HG02943 (cell line): ENCODE measurements around the gene SPAAR.
"Not testable (repeated sequence)": the region's sequence is repeated elsewhere in the genome, so short reads cannot be mapped to it uniquely, and the experiment has no call there.

ENCODE experiments used
- ATAC-seq: cut with Tn5 transposase; IDR thresholded peaks from one replicate; pipeline ENCODE4 v1.9.1; 2021; ENCODE audit warnings: mild to moderate bottlenecking, low read depth, moderate library complexity; ENCODE audit not compliant: unreplicated experiment

SPAAR gene, protein sequence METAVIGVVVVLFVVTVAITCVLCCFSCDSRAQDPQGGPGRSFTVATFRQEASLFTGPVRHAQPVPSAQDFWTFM

DNA sequence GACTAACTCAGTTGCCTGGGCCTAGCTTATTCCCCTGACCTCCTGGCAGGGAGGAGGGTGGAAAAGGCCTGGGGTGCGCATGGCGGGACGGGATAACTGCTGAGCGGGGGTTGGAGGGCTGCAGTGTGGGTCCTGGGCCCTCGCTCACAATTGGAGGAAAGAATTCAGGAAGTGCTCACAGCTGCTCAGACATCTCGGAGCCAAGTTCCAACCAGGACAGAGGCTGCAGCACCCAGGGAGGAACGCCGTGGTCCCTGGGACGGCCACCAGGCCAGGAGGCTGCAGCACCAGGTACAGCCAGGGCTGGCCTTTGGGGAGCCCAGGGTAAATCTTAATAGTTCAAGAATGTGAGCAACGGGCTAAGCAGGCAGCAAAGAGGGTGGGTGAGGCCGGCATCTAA, at the start of gene SPAAR:
Gene SPAAR (plus strand): TSS at position 217 of the 400 bp plus-strand sequence. CDS start 974 bp downstream, outside the sequence.
- no peak for ATAC-seq

DNA sequence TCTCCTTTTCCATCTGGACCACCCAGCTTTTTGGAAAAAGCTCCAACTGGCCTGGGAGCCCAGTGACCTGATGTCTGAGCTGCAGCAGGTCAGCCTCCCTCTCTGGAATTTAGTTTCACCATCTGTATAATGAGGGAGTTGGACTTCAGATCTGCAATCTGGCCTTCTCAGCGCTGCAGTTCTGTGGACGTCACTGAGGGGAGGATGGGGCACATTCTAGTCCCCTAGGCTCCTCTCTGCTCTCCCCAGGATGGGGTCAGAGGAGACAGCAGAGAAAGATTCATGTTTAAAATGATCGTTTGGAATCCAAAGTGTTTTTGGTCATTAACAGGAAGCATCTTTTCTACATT, 49.3 kb upstream of the SPAAR start:
- no peak for ATAC-seq

DNA sequence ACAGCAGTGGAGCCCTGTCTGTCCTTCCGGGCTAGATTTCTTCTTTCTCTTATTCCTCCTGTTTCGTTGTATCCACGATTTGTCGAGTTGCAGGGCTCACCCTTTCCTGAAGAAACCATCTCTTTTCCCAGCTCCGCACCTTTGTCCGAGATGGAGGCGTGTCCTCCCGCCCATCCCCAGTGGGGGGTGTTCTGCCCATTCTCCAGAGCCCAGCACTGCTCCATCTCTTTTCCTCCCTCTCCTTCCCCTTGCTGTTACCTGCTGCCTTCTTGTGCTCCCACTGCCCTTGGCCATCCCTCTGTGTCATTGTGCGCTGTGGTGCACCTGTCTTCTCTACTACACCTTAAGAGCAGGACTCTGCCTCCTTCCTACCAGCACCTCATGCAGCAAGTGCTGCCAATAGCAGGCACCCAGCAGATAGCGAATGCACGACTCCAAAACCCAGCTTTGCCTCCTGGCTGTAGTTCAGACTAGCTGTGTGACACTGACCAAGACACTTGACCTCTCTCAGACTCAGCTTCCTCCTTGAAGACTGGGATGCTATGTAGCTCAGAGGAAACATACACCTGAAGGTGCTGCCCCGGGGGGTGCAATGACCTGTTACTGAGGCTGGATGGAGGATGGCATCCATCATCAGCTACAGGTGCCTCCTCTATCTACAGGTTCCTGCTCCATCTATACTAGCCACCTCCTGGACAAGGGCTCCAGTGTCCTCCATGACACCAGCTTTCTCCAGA, 48.0 kb upstream of the SPAAR start:
- no peak for ATAC-seq

DNA sequence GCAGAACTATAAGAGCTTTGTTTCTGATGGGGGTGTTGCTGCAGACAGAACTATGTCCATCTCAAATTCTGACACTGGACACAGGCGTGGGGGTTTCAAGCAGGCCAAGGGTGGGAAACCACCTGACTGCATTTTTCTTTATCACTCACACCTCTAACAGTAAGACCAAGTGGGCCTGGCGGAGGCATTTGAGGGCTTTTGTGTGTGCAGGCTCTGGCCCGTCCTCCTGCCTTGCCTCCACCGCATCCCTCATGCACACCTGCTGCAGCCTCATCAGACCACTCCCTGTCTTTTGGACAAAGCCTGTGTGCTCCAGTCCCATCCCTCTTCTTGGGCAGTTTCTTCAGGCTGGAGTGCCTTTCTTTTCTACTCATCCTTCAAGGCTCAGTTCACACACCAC, 47.0 kb upstream of the SPAAR start:
- no peak for ATAC-seq

DNA sequence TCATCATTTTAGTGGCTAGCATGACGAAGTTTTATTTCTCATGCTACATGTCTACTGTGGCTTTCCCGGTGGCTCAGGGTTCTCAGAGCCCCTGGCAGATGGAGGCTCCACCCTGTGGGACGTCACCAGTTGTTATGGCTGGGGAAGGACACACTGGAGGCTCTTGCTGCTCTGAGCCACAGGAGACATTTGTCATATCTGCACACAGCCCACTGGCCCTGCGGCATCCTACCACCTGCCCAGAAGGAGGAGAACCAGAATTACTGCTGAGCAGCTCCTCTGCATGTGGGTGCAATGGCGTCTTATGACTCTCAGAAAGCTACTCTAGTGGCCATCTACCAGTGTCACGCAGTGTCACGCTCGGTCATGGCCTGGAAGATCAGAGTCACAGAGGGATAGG, 45.7 kb upstream of the SPAAR start:
- ATAC-seq = no peak

DNA sequence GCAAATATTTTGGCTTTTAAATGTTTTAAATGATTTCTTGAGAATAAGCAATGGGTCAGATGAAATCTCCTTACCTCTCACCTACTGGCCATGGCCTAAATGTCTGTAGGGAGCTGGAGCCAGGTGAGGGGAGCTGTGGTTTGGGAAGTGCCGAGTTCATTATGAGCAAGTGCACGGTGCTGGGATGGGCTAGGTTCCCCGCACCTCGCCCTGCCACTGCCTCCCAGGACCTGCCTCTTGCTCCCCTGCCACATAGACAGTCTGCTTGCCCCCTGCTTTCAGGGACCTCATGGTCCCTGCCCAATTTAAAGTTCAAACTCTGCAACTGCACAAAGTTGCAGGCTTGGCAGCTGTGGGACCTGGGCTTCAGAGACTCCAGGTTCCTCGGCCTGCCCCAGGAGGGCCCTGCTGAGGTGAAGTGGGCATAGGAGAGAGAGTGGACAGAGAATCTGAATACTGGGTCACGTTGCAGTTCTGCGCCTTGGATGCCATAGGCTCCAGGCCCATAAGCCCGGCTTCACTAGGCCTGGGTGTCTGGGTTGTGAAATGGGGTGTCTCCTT, 44.5 kb upstream of the SPAAR start:
- no peak for ATAC-seq

DNA sequence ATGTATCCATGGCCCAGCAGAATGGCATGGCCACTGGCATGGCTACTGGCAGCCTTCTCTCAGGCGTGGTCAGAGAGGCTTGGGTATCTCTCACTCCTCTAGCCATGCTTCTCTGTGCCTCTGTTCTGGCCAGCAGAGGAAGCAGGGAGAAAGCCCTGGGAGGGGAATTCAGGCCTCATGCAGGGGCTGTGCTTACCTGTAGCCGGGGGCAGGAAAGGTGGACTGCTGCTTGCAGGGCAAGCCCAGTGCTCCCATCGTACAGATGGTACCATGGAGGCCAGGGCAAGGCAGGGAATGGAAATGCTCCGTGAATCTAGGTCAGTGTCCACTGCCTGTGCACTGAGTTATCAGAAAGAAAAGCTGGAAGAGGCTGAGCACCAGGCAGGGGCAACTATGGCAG, 41.8 kb upstream of the SPAAR start:
- ATAC-seq = no peak

DNA sequence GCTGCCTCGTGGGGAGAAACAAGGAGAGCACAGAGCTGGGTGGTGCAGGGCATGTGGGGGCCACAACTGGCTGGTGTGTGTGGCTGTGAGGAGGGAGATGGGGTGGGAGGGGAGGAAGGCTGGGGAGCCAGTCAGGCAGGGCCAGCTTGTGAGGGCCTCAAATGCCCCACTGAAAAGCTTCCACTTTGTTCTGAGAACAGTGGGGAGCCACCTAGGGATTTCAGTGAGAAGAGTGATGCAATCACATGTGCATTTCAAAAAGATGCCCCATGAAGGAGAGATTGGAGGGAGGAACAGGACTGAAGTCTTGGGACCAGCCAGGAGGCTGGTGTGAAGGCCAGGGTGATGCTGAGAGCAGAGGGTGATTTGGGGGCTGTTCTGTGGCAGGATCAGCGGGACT, 40.4 kb upstream of the SPAAR start:
- no peak for ATAC-seq

DNA sequence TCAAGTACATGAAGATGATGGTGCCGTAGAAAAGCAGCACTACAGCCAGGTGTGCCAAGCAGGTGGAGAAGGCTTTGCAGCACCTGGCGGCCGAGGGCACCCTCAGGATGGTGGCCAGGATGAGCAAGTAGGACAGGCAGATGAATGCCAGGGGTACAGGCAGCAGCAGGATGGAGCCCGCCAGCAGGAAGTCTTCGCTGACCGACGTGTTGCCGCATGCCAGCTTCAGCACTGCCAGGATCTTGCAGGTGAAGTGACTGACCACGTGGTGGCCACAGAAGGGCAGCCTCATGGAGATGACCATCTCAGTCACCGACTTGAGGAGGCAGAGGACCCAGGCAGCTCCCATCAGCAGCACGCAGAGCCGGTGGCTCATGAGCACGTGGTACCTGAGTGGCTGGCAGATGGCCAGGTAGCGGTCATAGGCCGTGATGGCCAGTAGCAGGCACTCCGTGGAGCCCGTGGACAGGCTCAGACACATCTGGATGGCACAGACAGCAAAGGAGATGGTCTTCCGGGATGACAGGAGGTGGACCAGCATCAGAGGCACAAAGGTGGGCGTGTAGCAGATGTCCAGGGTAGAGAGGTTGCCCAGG, 39.6 kb upstream of the SPAAR start:
- no peak for ATAC-seq

DNA sequence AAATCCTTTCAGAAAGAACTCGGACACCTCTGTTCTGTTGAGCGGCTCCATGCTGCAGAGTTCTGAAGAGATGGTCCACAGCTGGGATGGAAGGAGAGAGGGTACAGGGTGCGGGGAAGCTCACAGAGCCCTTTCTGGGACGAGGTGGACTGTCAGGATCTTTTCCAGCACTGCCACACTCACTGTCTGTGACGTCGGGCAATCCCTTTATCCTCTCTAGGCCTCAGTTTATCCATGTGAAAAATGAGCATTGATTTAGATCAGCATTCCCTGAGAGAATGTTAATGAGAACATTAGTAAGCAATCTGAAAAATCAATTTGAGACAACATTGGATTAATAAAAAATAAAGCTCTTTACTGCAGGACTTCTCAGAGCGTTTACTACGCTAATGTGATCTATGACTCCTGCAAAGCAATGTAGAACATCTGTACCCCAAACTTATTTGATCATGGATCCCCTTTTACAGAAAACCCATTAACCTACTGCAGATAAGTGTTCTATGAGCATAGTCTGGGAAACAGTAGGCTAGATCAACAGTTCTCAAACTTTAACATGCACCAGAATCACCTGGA, 38.9 kb upstream of the SPAAR start, which contains the start of gene OR13J1:
Gene OR13J1 (minus strand): TSS at position 51 of the 573 bp plus-strand sequence. CDS start 0 bp downstream, at position 51.
- no peak for ATAC-seq

DNA sequence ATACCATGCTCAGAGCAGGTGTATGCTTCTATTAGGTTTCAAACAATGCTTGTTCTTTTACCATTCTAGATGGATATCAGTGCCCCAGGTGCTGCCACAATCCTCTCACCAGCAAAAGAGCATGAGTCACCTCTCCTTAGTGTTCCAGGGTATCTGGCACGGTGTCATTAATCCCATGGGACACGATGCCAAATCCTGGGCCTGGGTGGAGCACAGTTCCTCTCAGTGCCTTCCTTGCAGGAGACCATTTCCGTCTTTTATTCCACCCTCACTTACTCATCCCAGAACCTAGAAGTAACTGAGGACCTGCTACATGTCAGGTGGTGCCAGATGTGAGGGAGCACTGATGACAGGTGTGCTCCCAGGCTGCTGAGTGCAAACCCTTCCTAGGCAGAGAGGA, 37.7 kb upstream of the SPAAR start:
- ATAC-seq = no peak

DNA sequence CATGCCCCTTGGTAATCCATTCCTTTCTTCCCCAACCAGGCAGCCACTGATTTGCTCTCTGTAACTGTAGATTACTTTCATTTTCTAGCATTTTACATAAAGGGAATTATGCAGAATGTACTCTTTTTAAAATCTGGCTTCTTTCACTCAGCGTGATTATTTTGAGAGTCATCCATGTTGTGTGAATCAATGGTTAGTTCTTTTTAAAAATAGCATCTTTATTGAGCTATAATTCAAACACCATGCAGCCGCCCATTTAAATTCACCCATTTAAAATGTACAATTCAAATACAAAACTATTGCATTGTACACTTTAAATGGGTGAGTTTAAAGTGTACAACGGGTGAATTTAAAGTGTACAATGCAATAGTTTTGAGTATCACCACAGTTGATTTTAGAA, 36.8 kb upstream of the SPAAR start:
- ATAC-seq = no peak

DNA sequence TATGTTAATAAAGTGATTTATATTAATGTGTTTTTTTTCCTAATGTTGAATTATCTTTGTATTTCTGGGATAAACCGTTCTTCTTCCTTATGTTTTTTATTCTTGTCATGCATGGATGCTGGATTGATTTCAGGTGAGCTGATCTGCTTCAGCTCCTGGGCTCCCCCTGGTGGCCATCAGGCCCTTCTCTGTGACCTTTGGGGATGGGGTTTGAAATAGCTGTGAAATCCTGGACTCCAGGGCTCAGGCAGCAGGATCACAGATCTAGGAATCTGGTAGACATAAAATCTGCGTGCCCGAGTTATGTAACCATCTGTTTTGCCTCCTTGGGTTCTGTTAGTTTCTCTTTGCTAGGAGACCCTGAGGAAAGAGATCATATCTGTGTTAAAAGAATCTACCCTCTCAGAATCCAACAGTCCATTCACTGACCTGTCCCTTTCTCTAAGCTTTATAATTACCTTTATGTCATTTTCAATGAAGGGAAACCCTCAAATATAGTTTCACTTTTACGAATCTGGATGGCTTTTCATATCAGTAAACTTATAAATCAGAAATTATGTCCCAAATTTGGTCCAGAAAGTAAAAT, 26.9 kb upstream of the SPAAR start:
- no peak for ATAC-seq

DNA sequence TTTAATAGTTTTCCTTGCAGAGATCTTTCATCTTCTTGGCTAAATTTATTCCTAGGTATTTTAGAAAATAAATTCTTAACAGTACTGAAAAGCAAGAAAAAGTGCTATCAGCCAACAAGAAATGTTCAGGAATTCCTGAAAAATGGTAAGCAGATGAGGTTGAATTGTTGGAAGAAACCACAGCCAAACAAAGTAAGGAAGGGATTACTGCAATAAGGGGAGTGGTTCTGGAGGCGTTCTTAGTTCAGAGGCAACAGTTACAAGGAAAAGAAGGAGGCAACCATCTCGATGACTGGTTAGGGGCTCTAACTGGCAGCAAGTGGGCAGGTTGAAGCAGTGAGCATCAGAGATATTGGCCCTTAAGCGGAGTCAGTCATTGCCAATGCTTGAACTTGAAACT, 26.3 kb upstream of the SPAAR start:
- ATAC-seq = no peak

DNA sequence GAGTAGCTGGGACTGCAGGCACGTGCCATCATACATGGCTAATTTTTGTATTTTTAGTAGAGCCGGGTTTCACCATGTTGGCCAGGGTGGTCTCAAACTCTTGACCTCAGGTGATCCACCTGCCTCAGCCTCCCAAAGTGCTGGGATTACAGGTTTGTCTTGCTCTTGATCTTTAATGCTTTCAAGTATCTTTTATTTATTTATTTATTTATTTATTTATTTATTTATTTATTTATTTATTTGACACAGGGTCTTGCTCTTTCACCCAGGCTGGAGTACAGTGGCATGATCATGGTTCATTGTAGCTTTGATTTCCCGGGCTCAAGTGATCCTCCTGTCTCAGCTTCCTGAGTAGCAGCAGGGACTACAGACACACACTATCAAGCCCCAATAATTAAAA, 24.4 kb upstream of the SPAAR start:
- ATAC-seq = not testable (repeated sequence)

DNA sequence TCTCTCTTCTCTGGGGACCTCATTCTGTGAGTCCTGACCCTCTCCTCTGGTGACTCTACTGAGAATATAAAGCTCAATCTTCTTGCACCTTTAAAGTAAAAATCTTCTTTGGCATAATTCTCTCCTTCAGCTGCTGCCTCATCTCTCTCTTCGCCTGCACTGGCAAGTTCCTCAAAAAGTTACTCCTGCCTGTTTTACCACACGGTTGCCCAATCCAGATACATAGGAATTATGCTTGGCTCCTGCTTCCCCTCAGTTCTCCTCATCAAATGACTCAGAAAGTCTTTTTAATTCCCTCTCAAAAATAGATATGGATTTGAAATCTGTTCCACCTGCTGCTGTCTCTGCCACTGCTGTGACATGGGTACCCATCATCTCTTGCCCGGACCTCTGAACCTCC, 17.6 kb upstream of the SPAAR start:
- ATAC-seq = no peak

DNA sequence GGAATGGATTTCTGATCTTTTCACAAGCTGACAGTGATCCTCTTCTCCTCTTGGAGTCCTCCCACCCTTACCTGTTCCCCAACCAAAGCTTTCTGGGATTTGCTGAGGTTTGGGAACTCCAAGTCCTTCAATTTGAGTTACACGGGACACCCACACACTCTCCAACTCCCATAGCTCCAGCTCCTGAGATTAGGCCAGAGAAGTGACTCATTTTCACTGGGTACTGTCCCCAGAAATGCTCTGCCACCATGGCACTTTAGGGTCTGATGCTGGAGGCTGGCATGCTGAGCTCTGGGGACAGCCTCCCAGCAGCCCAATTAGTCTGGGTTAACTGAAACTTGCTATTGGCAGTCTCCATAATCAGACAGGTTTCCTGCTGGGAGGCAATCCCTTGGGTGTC, 17.2 kb upstream of the SPAAR start:
- no peak for ATAC-seq

DNA sequence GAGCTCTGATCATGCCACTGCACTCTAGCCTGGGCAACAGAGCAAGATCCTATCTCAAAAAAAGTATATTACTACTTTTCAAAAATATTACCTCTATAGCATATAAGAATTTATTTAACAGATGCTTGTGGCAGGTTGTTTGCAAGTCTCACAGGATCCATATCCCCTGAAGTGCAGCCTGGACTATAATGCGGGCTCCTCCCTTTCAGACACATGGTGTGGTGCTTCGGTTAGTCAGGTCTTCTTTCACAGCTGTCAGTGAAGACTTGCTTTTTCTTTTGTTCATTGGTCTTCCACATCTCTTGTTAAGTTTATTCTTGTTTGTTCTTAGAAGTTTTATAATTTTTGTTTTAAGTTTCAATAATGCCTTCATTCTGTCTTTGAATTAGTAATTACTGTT, 12.7 kb upstream of the SPAAR start:
- no peak for ATAC-seq

DNA sequence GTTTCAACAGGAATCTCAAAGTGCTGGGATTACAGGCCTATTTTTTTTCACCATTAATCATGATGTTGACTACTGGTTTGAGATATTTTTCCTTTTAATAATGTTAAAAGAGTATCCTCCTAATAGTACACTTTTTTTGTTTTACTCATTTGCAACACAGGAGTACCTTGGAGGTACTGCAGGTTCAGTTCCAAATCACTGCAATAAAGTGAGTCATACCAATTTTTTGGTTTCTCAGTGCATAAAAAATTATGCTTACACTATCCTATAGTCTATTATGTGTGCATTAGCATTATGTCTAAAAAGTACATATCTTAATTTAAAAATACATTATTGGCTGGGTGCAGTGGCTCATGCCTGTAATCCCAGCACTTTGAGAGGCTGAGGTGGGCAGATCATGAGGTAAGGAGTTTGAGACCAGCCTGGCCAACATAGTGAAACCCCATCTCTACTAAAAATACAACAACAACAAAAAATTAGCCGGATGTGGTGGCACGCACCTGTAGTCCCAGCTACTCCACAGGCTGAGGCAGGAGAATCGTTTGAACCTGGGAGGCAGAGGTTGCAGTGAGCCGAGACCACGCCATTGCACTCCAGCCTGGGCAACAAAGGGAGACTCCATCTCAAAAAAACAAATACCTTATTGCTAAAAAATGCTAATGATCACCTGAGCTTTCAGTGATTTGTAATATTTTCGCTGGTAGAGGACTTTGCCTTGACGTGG, 11.8 kb upstream of the SPAAR start:
- ATAC-seq = not testable (repeated sequence)

DNA sequence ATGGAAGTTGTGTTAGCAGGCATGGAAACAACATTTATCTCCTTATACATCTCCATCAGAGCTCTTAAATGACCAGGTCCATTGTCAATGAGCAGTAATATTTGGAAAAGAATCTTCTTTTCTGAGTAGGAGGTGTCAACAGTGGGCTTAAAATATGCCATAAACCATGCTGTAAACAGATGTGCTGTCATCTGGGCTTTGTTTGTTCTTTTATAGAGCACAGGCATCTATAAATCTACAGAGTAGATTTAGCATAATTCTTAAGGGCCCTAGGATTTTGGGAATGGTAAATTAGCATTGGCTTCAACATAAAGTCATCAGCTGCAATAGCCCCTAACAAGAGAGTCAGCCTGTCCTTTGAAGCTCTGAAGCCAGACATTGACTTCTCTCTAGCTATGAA, 11.0 kb upstream of the SPAAR start:
- ATAC-seq = no peak

DNA sequence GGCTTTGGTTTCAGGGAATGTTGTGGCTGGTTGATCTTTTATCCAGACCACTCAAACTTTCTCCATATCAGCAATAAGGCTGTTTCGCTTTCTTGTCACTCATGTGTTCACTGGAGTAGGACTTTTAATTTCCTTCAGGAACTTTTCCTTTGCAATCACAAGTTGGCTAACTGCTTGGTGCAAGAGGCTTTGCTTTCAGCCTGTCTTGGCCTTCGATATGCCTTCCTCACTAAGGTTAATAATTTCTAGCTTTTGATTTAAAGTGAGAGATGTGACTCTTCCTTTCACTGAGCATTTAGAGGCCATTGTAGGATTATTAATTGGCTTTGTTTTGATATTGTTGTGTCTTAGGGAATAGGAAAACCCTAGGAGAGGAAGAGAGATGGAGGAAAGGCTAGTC, 10.3 kb upstream of the SPAAR start:
- ATAC-seq = no peak
